ENCODE results near the gene TFAP2A. TPM values are rescaled to one million over a fixed set of nuclear protein-coding genes. Genes with fewer than 3 reads are reported as not detected.

Gene TFAP2A
- total and polyA plus RNA-seq, 10 of the 15 experiments (the other 5 are each of a cell fraction or from before 2014, with no cell fraction given), result 0.05 to 0.46 (median 0.17) TPM; not detected in 4

- TF ChIP-seq, protein P1, sequence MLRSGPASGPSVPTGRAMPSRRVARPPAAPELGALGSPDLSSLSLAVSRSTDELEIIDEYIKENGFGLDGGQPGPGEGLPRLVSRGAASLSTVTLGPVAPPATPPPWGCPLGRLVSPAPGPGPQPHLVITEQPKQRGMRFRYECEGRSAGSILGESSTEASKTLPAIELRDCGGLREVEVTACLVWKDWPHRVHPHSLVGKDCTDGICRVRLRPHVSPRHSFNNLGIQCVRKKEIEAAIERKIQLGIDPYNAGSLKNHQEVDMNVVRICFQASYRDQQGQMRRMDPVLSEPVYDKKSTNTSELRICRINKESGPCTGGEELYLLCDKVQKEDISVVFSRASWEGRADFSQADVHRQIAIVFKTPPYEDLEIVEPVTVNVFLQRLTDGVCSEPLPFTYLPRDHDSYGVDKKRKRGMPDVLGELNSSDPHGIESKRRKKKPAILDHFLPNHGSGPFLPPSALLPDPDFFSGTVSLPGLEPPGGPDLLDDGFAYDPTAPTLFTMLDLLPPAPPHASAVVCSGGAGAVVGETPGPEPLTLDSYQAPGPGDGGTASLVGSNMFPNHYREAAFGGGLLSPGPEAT (IDR thresholded peaks at IDR 0.05; ENCODE audit: low read depth), result no peak
- TF ChIP-seq SMC3 (IDR thresholded peaks at IDR 0.05; ENCODE audit: borderline replicate concordance, low read length), result no peak
- no peak for TF ChIP-seq HCFC1 (IDR thresholded peaks at IDR 0.05; ENCODE audit: low read length)
- TF ChIP-seq MYC (IDR thresholded peaks at IDR 0.05; ENCODE audit: insufficient read depth, insufficient read length, insufficient replicate concordance, low read length, severe bottlenecking), result no peak
- TF ChIP-seq CUX1 (IDR thresholded peaks at IDR 0.05; ENCODE audit: insufficient replicate concordance, low read depth, low read length), result no peak
- TF ChIP-seq, protein P2, sequence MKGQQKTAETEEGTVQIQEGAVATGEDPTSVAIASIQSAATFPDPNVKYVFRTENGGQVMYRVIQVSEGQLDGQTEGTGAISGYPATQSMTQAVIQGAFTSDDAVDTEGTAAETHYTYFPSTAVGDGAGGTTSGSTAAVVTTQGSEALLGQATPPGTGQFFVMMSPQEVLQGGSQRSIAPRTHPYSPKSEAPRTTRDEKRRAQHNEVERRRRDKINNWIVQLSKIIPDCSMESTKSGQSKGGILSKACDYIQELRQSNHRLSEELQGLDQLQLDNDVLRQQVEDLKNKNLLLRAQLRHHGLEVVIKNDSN (IDR thresholded peaks at IDR 0.05; ENCODE audit: borderline replicate concordance, extremely low read length, insufficient read depth, low read depth, low read length), result no peak
- no peak for TF ChIP-seq SREBF2 (IDR thresholded peaks at IDR 0.05; ENCODE audit: low read length)
- no peak for TF ChIP-seq BRCA1 (IDR thresholded peaks at IDR 0.05; ENCODE audit: low read depth, low read length)
- TF ChIP-seq TCF7 (IDR thresholded peaks at IDR 0.05; ENCODE audit: borderline replicate concordance), result no peak
- TF ChIP-seq STAT3 (IDR thresholded peaks at IDR 0.05; ENCODE audit: low read depth, low read length), result no peak
- no peak for TF ChIP-seq E2F4 (IDR thresholded peaks at IDR 0.05; ENCODE audit: low read depth, low read length)
- TF ChIP-seq CBFB (IDR thresholded peaks at IDR 0.05; ENCODE audit: low read depth), result no peak
- TF ChIP-seq CHD2 (IDR thresholded peaks at IDR 0.05; ENCODE audit: borderline replicate concordance, low read depth, low read length), result no peak
These were observed 33.2 kb upstream of the TFAP2A start (continued) for GRCh38 chr6:10448096-10448495.
